Measurements from ENCODE around the gene C12orf50.
"Not testable (repeated sequence)": the region's sequence is repeated elsewhere in the genome, so short reads cannot be mapped to it uniquely, and the experiment has no call there.

Gene C12orf50

GRCh38 chr12:87991483-87991882, 37.7 kb downstream of the C12orf50 start:
- no peak overlapping the region for H3K4me3 ChIP-seq (ENCODE audit: low read depth, low read length)
- H3K36me3 ChIP-seq (ENCODE audit: insufficient read depth, low read length), result no peaks in the 10 kb centered on the region
- H3K79me2 ChIP-seq (ENCODE audit: control insufficient read depth, insufficient read depth, low read length, unreplicated experiment), result no peaks in the 10 kb centered on the region
- H3K27ac ChIP-seq (ENCODE audit: low read depth, low read length), result no peak overlapping the region
- H3K4me1 ChIP-seq (ENCODE audit: control insufficient read depth, insufficient read depth, low read length, unreplicated experiment), result no peaks in the 10 kb centered on the region
- peak overlapping the region; percentile 31 for H2AFZ ChIP-seq (ENCODE audit: low read length, unreplicated experiment)
- H3K27me3 ChIP-seq (ENCODE audit: insufficient read depth, low read length), result no peaks in the 10 kb centered on the region

DNA sequence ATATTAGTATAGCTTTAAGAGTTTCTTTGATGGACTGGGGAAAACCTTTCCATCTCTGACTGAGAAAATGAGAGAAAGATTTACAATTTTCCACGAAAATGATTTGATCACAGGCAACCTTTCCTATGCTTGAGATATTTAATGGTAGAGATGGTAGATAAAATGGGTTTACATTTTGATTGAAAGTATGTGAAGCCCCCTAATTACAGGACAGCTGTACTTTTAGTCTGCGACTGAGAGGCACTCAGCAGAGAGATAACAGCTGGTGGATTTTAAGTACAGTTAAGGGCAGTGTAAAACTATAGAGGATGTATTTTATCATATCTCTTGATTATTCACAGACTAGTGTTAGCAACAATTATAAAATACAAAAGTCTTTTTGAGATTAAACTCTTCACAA, 40.7 kb downstream of the C12orf50 start:
- Histone ChIP-seq H3K4me3 (ENCODE audit: low read depth, low read length) (no peak overlapping the region), H3K4me1 (ENCODE audit: control insufficient read depth, insufficient read depth, low read length, unreplicated experiment) (no peaks in the 10 kb centered on the region), H3K27ac (ENCODE audit: low read depth, low read length) (no peak overlapping the region), H3K79me2 (ENCODE audit: control insufficient read depth, insufficient read depth, low read length, unreplicated experiment) (no peaks in the 10 kb centered on the region), H3K36me3 (ENCODE audit: insufficient read depth, low read length) (no peaks in the 10 kb centered on the region), H2AFZ (ENCODE audit: low read length, unreplicated experiment) (no peak overlapping the region), H3K27me3 (ENCODE audit: insufficient read depth, low read length) (no peaks in the 10 kb centered on the region)

DNA sequence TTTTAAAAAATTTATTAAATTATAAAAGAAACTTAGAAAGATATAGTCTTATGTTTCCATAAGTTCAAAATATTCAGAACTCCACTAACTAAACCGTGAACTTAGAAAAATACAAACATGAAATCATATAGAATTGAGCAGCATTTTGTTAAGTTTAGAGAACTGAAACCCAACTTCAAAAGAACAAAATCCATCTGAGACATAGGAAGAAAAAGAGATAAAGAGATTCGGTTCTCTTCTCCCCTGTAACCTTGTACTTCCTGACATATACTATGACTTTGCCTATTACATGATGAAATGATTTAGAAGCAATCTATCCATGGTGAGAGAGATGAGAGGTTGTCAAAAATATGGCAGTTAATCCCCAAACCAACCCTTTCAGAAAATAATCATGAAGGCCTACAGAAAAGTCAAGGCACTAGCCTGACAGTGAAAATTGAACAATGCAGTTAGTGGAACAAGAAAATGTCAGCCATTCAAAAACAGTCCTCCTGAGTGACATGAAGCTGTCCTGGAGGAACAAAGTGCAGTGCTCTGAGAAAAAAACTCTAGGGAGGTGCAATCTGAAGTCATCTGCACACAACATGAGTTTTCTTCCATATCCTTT, 44.0 kb downstream of the C12orf50 start:
- H3K79me2 ChIP-seq (ENCODE audit: control insufficient read depth, insufficient read depth, low read length, unreplicated experiment), result no peaks in the 10 kb centered on the region
- no peak overlapping the region for H2AFZ ChIP-seq (ENCODE audit: low read length, unreplicated experiment)
- H3K4me3 ChIP-seq (ENCODE audit: low read depth, low read length), result no peak overlapping the region
- H3K27me3 ChIP-seq (ENCODE audit: insufficient read depth, low read length), result no peaks in the 10 kb centered on the region
- H3K36me3 ChIP-seq (ENCODE audit: insufficient read depth, low read length), result no peaks in the 10 kb centered on the region
- peaks cover 17% of the 10 kb centered on the region for H3K4me1 ChIP-seq (ENCODE audit: control insufficient read depth, insufficient read depth, low read length, unreplicated experiment)
- no peak overlapping the region for H3K27ac ChIP-seq (ENCODE audit: low read depth, low read length)

DNA sequence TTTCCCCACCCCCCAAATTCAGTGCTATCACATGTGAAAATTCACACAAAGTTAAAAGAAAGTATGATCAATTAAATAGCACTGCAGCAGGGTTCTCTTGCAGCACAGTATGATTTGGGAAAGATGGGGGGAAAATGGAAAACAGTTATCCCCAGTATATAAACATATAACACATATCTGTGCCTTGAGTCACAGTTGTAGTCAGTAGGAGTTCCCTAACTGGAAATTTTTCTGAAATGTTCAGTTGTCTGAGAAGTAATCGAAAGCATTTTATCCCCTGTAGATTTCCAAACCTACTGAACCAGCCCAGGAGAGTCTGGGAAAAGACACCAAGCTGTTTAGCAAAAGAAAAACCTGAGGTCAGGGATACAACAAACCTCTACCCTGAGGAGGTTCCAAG, 47.0 kb downstream of the C12orf50 start:
- Histone ChIP-seq H3K27me3 (ENCODE audit: insufficient read depth, low read length) (no peaks in the 10 kb centered on the region), H3K36me3 (ENCODE audit: insufficient read depth, low read length) (no peaks in the 10 kb centered on the region), H3K79me2 (ENCODE audit: control insufficient read depth, insufficient read depth, low read length, unreplicated experiment) (no peaks in the 10 kb centered on the region), H3K4me3 (ENCODE audit: low read depth, low read length) (peak overlapping the region; percentile 48; the same call in 1 of the 2 replicates), H3K4me1 (ENCODE audit: control insufficient read depth, insufficient read depth, low read length, unreplicated experiment) (peaks cover 17% of the 10 kb centered on the region), H3K27ac (ENCODE audit: low read depth, low read length) (peak overlapping the region; percentile 60), H2AFZ (ENCODE audit: low read length, unreplicated experiment) (peak overlapping the region; percentile 57)

DNA sequence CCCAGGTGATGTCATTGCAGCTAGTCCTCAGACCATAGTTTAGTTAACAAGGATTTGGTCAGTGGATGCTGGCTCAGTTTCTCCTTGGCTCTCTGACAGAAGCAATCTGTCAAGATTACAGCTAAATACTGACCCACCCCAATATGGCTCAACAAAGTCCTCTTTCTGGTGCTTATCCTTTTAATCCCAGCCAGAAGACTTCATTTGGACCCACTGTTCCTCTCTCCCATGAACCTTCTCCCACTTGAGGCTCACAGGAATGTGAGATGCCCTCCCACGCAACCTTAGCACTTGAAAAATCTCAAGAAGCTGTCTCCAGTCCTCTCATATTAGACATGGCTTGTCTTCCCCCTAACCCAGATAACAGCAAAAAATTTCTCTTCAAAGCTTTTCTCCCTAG, 47.7 kb downstream of the C12orf50 start:
- Histone ChIP-seq H2AFZ (ENCODE audit: low read length, unreplicated experiment) (peak overlapping the region; percentile 57), H3K4me3 (ENCODE audit: low read depth, low read length) (0 out of 2 replicates have a peak overlapping the region, but pooled peaks have one; percentile 48), H3K27me3 (ENCODE audit: insufficient read depth, low read length) (no peaks in the 10 kb centered on the region), H3K36me3 (ENCODE audit: insufficient read depth, low read length) (no peaks in the 10 kb centered on the region), H3K79me2 (ENCODE audit: control insufficient read depth, insufficient read depth, low read length, unreplicated experiment) (no peaks in the 10 kb centered on the region), H3K4me1 (ENCODE audit: control insufficient read depth, insufficient read depth, low read length, unreplicated experiment) (peaks cover 17% of the 10 kb centered on the region), H3K27ac (ENCODE audit: low read depth, low read length) (peak overlapping the region; percentile 18; the same call in 1 of the 2 replicates)

GRCh38 chr12:87975879-87976278, 53.3 kb downstream of the C12orf50 start:
- no peaks in the 10 kb centered on the region for H3K27me3 ChIP-seq (ENCODE audit: insufficient read depth, low read length)
- H3K79me2 ChIP-seq (ENCODE audit: control insufficient read depth, insufficient read depth, low read length, unreplicated experiment), result no peaks in the 10 kb centered on the region
- H3K36me3 ChIP-seq (ENCODE audit: insufficient read depth, low read length), result no peaks in the 10 kb centered on the region
- no peaks in the 10 kb centered on the region for H3K4me1 ChIP-seq (ENCODE audit: control insufficient read depth, insufficient read depth, low read length, unreplicated experiment)
- H2AFZ ChIP-seq (ENCODE audit: low read length, unreplicated experiment), result no peak overlapping the region
- no peak overlapping the region for H3K4me3 ChIP-seq (ENCODE audit: low read depth, low read length)
- no peak overlapping the region for H3K27ac ChIP-seq (ENCODE audit: low read depth, low read length)

DNA sequence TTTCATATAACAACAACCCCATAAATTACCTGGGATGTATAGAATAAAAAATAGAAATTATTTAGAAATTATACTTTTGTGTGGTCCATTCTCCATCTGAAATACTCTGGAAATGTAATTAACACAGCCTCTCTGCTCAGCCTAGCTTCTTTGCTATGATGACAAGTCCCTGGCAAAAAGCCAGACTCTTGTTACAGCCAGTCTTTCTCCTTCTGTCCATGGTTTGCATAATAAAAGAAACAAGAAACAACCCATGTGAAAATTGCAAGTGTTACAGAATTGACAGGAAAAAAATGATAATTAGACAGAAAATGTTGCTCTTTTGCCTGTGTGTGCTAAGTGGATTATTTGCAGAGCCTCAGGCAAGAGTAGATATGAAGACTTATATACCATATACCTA, 61.3 kb downstream of the C12orf50 start:
- H3K27me3 ChIP-seq (ENCODE audit: insufficient read depth, low read length), result no peaks in the 10 kb centered on the region
- H3K36me3 ChIP-seq (ENCODE audit: insufficient read depth, low read length), result no peaks in the 10 kb centered on the region
- H3K79me2 ChIP-seq (ENCODE audit: control insufficient read depth, insufficient read depth, low read length, unreplicated experiment), result no peaks in the 10 kb centered on the region
- no peaks in the 10 kb centered on the region for H3K4me1 ChIP-seq (ENCODE audit: control insufficient read depth, insufficient read depth, low read length, unreplicated experiment)
- H3K4me3 ChIP-seq (ENCODE audit: low read depth, low read length), result no peak overlapping the region
- H3K27ac ChIP-seq (ENCODE audit: low read depth, low read length), result no peak overlapping the region
- no peak overlapping the region for H2AFZ ChIP-seq (ENCODE audit: low read length, unreplicated experiment)

DNA sequence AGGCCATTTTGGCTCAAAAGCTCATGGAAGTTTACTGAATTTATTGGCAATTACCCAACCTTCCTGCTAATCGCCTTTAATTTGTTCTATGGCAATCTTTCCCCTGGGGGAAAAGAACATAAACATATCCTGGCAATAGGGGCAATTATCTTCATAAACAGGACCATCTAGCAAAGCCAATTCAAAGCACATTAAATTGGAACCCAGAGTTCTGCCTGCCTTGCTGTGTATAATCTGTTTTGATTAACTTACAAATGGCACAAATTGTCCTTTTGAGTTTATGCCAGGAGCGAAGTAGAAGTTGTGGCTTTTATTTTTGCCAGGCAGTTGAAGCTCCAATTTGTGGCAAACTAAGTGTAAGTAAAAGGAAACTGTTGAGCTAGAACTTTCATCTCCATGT, 68.6 kb downstream of the C12orf50 start:
- Histone ChIP-seq H3K79me2 (ENCODE audit: control insufficient read depth, insufficient read depth, low read length, unreplicated experiment) (no peaks in the 10 kb centered on the region), H3K4me3 (ENCODE audit: low read depth, low read length) (no peak overlapping the region), H3K36me3 (ENCODE audit: insufficient read depth, low read length) (no peaks in the 10 kb centered on the region), H3K4me1 (ENCODE audit: control insufficient read depth, insufficient read depth, low read length, unreplicated experiment) (no peaks in the 10 kb centered on the region), H2AFZ (ENCODE audit: low read length, unreplicated experiment) (peak overlapping the region; percentile 45), H3K27me3 (ENCODE audit: insufficient read depth, low read length) (no peaks in the 10 kb centered on the region), H3K27ac (ENCODE audit: low read depth, low read length) (no peak overlapping the region)

- not testable (repeated sequence) for H3K27me3 ChIP-seq (ENCODE audit: insufficient read depth, low read length); H3K4me3 ChIP-seq (ENCODE audit: low read depth, low read length); H3K4me1 ChIP-seq (ENCODE audit: control insufficient read depth, insufficient read depth, low read length, unreplicated experiment); H2AFZ ChIP-seq (ENCODE audit: low read length, unreplicated experiment); H3K27ac ChIP-seq (ENCODE audit: low read depth, low read length); H3K36me3 ChIP-seq (ENCODE audit: insufficient read depth, low read length); H3K79me2 ChIP-seq (ENCODE audit: control insufficient read depth, insufficient read depth, low read length, unreplicated experiment)
Observed at GRCh38 chr12:87954028-87954427, 75.2 kb downstream of the C12orf50 start.

GRCh38 chr12:87953256-87953860, 75.8 kb downstream of the C12orf50 start:
- no peaks in the 10 kb centered on the region for H3K27me3 ChIP-seq (ENCODE audit: insufficient read depth, low read length)
- peak overlapping the region; percentile 16 for H2AFZ ChIP-seq (ENCODE audit: low read length, unreplicated experiment)
- no peaks in the 10 kb centered on the region for H3K79me2 ChIP-seq (ENCODE audit: control insufficient read depth, insufficient read depth, low read length, unreplicated experiment)
- H3K36me3 ChIP-seq (ENCODE audit: insufficient read depth, low read length), result no peaks in the 10 kb centered on the region
- no peak overlapping the region for H3K4me3 ChIP-seq (ENCODE audit: low read depth, low read length)
- no peak overlapping the region for H3K27ac ChIP-seq (ENCODE audit: low read depth, low read length)
- H3K4me1 ChIP-seq (ENCODE audit: control insufficient read depth, insufficient read depth, low read length, unreplicated experiment), result no peaks in the 10 kb centered on the region

- no peak overlapping the region for H3K27ac ChIP-seq (ENCODE audit: low read depth, low read length)
- no peak overlapping the region for H3K4me3 ChIP-seq (ENCODE audit: low read depth, low read length)
- no peaks in the 10 kb centered on the region for H3K27me3 ChIP-seq (ENCODE audit: insufficient read depth, low read length)
- H3K36me3 ChIP-seq (ENCODE audit: insufficient read depth, low read length), result no peaks in the 10 kb centered on the region
- no peaks in the 10 kb centered on the region for H3K4me1 ChIP-seq (ENCODE audit: control insufficient read depth, insufficient read depth, low read length, unreplicated experiment)
- H2AFZ ChIP-seq (ENCODE audit: low read length, unreplicated experiment), result peak overlapping the region; percentile 16
- H3K79me2 ChIP-seq (ENCODE audit: control insufficient read depth, insufficient read depth, low read length, unreplicated experiment), result no peaks in the 10 kb centered on the region
Observed at GRCh38 chr12:87952850-87953249, 76.4 kb downstream of the C12orf50 start.
